Fibroblast of lung (primary cell): Measurements from ENCODE around the gene CAPG. TPM values are rescaled to one million over a fixed set of nuclear protein-coding genes. Genes with fewer than 3 reads are reported as not detected.
"Not testable (repeated sequence)": the region's sequence is repeated elsewhere in the genome, so short reads cannot be mapped to it uniquely, and the experiment has no call there.

Experiments used
- DNase-seq, 2 donors: peaks; one replicate each; pipeline versions ENCODE4 v3.0.0 to v3.0.0-alpha.2; 2010; ENCODE audit warnings: low read depth in 2 of 2
- H2AFZ ChIP-seq: 2 replicates; pipeline ENCODE4 v1.5.1; 2012; ENCODE audit warnings: low read length, control low read depth, inconsistent platforms
- H3K27ac ChIP-seq: 2 replicates; pipeline ENCODE4 v1.5.1; 2011; ENCODE audit warnings: low read length, control low read depth; ENCODE audit not compliant: insufficient read depth
- H3K27me3 ChIP-seq: 2 replicates; pipeline ENCODE4 v1.5.1; 2011; ENCODE audit warnings: mild to moderate bottlenecking, low read length; ENCODE audit not compliant: control insufficient read depth, insufficient read depth
- H3K36me3 ChIP-seq: 2 replicates; pipeline ENCODE4 v1.5.1; 2011; ENCODE audit warnings: low read length; ENCODE audit not compliant: control insufficient read depth, insufficient read depth
- H3K4me1 ChIP-seq: 2 replicates; pipeline ENCODE4 v1.5.1; 2011; ENCODE audit warnings: low read length; ENCODE audit not compliant: control insufficient read depth, insufficient read depth; ENCODE audit errors: extremely low read depth
- H3K4me2 ChIP-seq: 2 replicates; pipeline ENCODE4 v1.5.1; 2011; ENCODE audit warnings: low read length, control low read depth; ENCODE audit not compliant: insufficient read depth; ENCODE audit errors: extremely low read depth
- H3K4me3 ChIP-seq, 4 experiments: fragments of 200-600 bp in 1 of 4; sonication (generic) in 1 of 4; replicated peaks in 1 of 4; 2 replicates each; pipeline ENCODE4 v1.5.1; 2011 to 2016; ENCODE audit warnings: low read length in 4 of 4, low read depth in 3 of 4, mild to moderate bottlenecking in 3 of 4, control low read depth in 2 of 4, inconsistent platforms in 1 of 4, mixed read lengths in 1 of 4; ENCODE audit not compliant: insufficient read depth in 1 of 4; ENCODE audit errors: control extremely low read depth in 1 of 4
- H3K79me2 ChIP-seq: 2 replicates; pipeline ENCODE4 v1.5.1; 2012; ENCODE audit warnings: mild to moderate bottlenecking, low read length, inconsistent platforms; ENCODE audit not compliant: control insufficient read depth, insufficient read depth
- H3K9ac ChIP-seq: 2 replicates; pipeline ENCODE4 v1.5.1; 2011; ENCODE audit warnings: mild to moderate bottlenecking, low read length, control low read depth; ENCODE audit not compliant: insufficient read depth
- H3K9me3 ChIP-seq: 2 replicates; pipeline ENCODE4 v1.5.1; 2012; ENCODE audit warnings: low read depth, low read length; ENCODE audit not compliant: control insufficient read depth, insufficient read depth
- H4K20me1 ChIP-seq: 2 replicates; pipeline ENCODE4 v1.5.1; 2011; ENCODE audit warnings: low read length; ENCODE audit not compliant: control insufficient read depth, insufficient read depth; ENCODE audit errors: extremely low read depth
- CTCF ChIP-seq, 2 donors: IDR thresholded peaks in 1 of 2; conservative IDR thresholded peaks in 1 of 2; 1 replicate in 1 of 2; 2 replicates in 1 of 2; pipeline ENCODE4 v1.5.1; 2011 to 2012; ENCODE audit warnings: low read length in 2 of 2, control low read depth in 1 of 2, inconsistent platforms in 1 of 2, low read depth in 1 of 2, mild to moderate bottlenecking in 1 of 2
- EZH2 ChIP-seq: IDR thresholded peaks from 2 replicates; pipeline ENCODE4 v1.5.1; 2012; ENCODE audit warnings: low read length, control low read depth, mild to moderate bottlenecking; ENCODE audit errors: missing control alignments
- polyA plus RNA-seq, 2 donors: library from polyadenylated mRNA; depleted of rRNA in 1 of 2; stranded (reverse) in 1 of 2; unstranded in 1 of 2; fragments of >200 nt; gene quantifications; 2 replicates each; pipeline ENCODE4 v1.2.1, GENCODE V29; 2011 to 2012; ENCODE audit warnings: missing spikeins in 1 of 2
- total RNA-seq: library from RNA; depleted of rRNA; stranded (reverse); fragments of >200 nt; gene quantifications from 2 replicates; pipeline ENCODE4 v1.2.1, GENCODE V29; 2014

Gene CAPG
- total and polyA plus RNA-seq, 2 donors (not counting 1 experiment from before 2014, with no cell fraction given), result 43.8 to 193 TPM

- no peaks in the 10 kb centered on the region for H3K79me2 ChIP-seq
- H3K9ac ChIP-seq, result peak within 1 kb of the TSS; percentile 78
- H3K27ac ChIP-seq, result peak within 1 kb of the TSS; percentile 81
- peak within 1 kb of the TSS; percentile 80 for H3K4me2 ChIP-seq
- H3K9me3 ChIP-seq, result no peaks in the 10 kb centered on the region
- H3K4me3 ChIP-seq, result peak within 1 kb of the TSS; percentile 61 to 78 (median 68)
- H3K36me3 ChIP-seq, result no peaks in the 10 kb centered on the region
- H3K27me3 ChIP-seq, result no peaks in the 10 kb centered on the region
- TF ChIP-seq CTCF (conservative IDR thresholded peaks at IDR 0.05 in 1 of 2, IDR thresholded peaks at IDR 0.05 in 1 of 2; ENCODE audit: low read depth in 1 of 2, low read length in 2 of 2), result no peak
- H2AFZ ChIP-seq, result peak within 1 kb of the TSS; percentile 91
- H4K20me1 ChIP-seq, result no peaks in the 10 kb centered on the region
- H3K4me1 ChIP-seq, result peaks cover 9% of the 10 kb centered on the region
- DNase-seq, result peak; percentile 77 to 85
Observed at GRCh38 chr2:85418132-85419008, 8.2 kb upstream of the CAPG start, which contains the start of gene SH2D6. SH2D6 (plus strand) TSS chr2:85418714; CDS start chr2:85429466, 10,752 bp downstream.

DNA sequence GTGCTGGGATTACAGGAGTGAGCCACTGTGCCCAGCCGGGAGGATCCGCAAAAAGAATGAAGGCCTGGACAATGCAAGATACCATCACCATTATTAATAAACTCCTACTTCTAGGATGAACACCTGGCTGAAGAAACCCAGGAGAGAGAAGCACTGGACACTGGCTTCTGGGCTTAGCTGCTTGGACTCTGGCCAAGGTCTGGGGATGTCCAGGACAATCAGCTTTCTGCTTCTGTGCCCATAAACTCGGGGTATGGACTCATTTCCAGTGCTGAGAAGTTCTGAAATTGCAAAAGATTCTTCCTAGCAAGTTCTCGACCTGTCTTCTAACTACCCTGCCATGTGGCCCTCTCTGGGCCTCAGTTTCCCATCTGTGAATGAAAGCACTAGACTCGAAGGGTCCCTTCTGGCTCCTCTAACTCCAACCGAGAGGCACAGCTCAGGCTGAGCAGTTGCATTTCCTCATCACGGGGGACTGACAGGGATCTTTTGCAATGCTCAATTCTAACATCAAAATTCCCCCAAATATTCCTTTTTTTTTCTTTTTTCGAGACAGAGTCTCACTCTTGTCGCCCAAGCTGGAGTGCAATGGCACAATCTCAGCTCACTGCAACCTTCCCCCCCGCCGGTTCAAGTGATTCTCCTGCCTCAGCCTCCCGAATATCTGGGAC is 5.9 kb upstream of the CAPG start:
- H3K9ac ChIP-seq, result no peak overlapping the region
- H4K20me1 ChIP-seq, result no peaks in the 10 kb centered on the region
- H3K79me2 ChIP-seq, result no peaks in the 10 kb centered on the region
- no peaks in the 10 kb centered on the region for H3K9me3 ChIP-seq
- no peak overlapping the region for H3K4me3 ChIP-seq
- no peak overlapping the region for H3K27ac ChIP-seq
- H3K27me3 ChIP-seq, result no peaks in the 10 kb centered on the region
- no peaks in the 10 kb centered on the region for H3K36me3 ChIP-seq
- TF ChIP-seq CTCF (conservative IDR thresholded peaks at IDR 0.05 in 1 of 2, IDR thresholded peaks at IDR 0.05 in 1 of 2; ENCODE audit: low read depth in 1 of 2, low read length in 2 of 2), result no peak
- peaks cover 7% of the 10 kb centered on the region for H3K4me1 ChIP-seq
- H2AFZ ChIP-seq, result no peak overlapping the region
- DNase-seq, result no peak
- H3K4me2 ChIP-seq, result no peak overlapping the region

GRCh38 chr2:85414761-85415553 is 4.8 kb upstream of the CAPG start:
- no peak overlapping the region for H3K4me3 ChIP-seq
- H3K4me2 ChIP-seq, result no peak overlapping the region
- H4K20me1 ChIP-seq, result no peaks in the 10 kb centered on the region
- TF ChIP-seq CTCF (conservative IDR thresholded peaks at IDR 0.05 in 1 of 2, IDR thresholded peaks at IDR 0.05 in 1 of 2; ENCODE audit: low read depth in 1 of 2, low read length in 2 of 2) (no peak), EZH2 (no peak)
- DNase-seq, result no peak
- no peaks in the 10 kb centered on the region for H3K27me3 ChIP-seq
- H3K9ac ChIP-seq, result no peak overlapping the region
- H3K4me1 ChIP-seq, result peaks cover under 1% of the 10 kb centered on the region
- no peak overlapping the region for H2AFZ ChIP-seq
- H3K36me3 ChIP-seq, result no peaks in the 10 kb centered on the region
- no peak overlapping the region for H3K27ac ChIP-seq
- no peaks in the 10 kb centered on the region for H3K79me2 ChIP-seq
- no peaks in the 10 kb centered on the region for H3K9me3 ChIP-seq

DNA sequence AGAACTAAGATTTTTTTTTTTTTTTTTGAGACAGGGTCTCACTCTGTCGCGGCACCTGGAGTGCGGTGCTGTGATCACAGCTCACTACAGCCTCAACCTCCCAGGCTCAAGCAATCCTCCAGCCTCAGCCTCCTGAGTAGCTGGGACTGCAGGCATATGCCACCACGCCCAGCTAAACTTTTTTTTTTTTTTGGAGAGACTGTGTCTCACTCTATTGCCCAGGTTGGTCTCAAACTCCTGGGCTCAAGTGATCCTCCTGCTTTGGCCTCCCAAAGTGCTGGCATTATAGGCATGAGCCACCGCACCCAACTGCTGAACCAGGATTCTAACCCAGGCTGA is 4.2 kb upstream of the CAPG start:
- not testable (repeated sequence) for DNase-seq, H3K4me1 ChIP-seq, H3K79me2 ChIP-seq, H2AFZ ChIP-seq, H3K9me3 ChIP-seq, H3K27ac ChIP-seq, H4K20me1 ChIP-seq, H3K36me3 ChIP-seq, H3K27me3 ChIP-seq, H3K9ac ChIP-seq, H3K4me2 ChIP-seq
- peak overlapping the region in 1 of 4 experiments; percentile 66 for H3K4me3 ChIP-seq
